ENCODE measurements around the gene TBC1D9. TPM values are rescaled to one million over a fixed set of nuclear protein-coding genes. Genes with fewer than 3 reads are reported as not detected.

TBC1D9 gene
- total RNA-seq, 2 experiments from 2014 or later, result 1.0 to 13.0 TPM

DNA sequence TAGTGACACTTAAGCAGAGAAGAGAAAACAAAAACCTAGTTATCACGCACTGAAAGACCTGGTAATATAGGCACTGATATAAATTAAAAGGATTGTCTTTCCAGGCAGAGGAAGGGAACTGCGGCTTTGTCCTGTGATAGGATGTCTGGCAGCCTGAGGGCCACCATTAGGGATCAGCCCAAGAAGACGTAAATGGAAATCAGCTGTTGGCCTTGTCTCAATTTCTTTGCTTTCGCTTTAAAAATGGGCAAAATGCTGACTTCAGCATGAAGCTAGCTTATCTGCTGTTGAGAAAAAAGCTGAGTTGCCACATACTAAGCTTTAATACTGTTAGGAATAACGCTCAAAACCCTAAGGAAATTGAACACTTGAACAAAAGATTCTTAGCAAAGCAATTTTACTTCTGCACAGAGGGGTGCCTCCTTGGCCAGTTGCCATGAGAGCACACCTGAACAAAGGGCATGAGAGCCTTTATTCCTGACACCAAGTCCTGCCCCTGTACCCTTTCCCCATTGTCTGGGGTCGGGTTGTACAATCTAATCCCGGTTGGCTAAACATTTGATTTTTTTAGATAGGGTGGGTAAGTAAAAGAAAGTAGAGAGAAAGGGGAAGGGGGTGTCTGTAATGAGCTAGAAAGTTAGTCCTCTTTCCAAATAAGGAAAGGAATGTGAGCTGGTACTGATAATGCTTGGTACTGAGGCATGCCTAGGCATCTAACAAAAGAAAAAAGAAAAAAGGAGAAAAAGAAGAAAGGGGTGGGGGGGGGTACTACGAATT, 102.3 kb downstream of the TBC1D9 start:
- H3K27ac ChIP-seq (ENCODE audit: low read depth, low read length, poor library complexity, severe bottlenecking), result no peak overlapping the region
- no peak overlapping the region for H3K4me2 ChIP-seq (ENCODE audit: low read length)
- peaks cover 15% of the 10 kb centered on the region for H3K36me3 ChIP-seq (ENCODE audit: insufficient read depth, low read length)
- H3K4me1 ChIP-seq (ENCODE audit: insufficient read depth, low read length, poor library complexity, severe bottlenecking), result no peaks in the 10 kb centered on the region
- BruUV-seq (replicated peaks), result no TSS peak
- no peak overlapping the region for H2AFZ ChIP-seq (ENCODE audit: low read length)
- no peaks in the 10 kb centered on the region for H3K9me2 ChIP-seq (ENCODE audit: insufficient read depth, low read length)
- ChIA-PET CTCF (ENCODE audit: unreplicated experiment) (no interaction called here), POLR2A (interaction anchor here (0.6 to 1.2 kb wide), 7 partner anchors 10 to 448 kb away, joined by 3 to 5 read pairs (median 4); no protein-coding TSS in a partner anchor)
- no peak overlapping the region for H3K4me3 ChIP-seq (ENCODE audit: low read depth, low read length, poor library complexity, severe bottlenecking)
- intact Hi-C loops (cut with micrococcal nuclease; ENCODE audit: unreplicated experiment), result no loop called here
- TF ChIP-seq EZH2phosphoT487 (IDR thresholded peaks at IDR 0.05; ENCODE audit: borderline replicate concordance, low read depth, low read length) (no peak), CTCF (conservative IDR thresholded peaks at IDR 0.05; ENCODE audit: low read length) (no peak)
- H3K9me3 ChIP-seq (ENCODE audit: low read length), result no peaks in the 10 kb centered on the region
- no peaks in the 10 kb centered on the region for H3K79me2 ChIP-seq (ENCODE audit: insufficient read depth, low read depth, low read length)
- DNase-seq (ENCODE audit: low spot score), result no peak
- no peaks in the 10 kb centered on the region for H4K20me1 ChIP-seq (ENCODE audit: insufficient read depth, low read length)

- no peak overlapping the region for H3K4me3 ChIP-seq (ENCODE audit: low read depth, low read length, poor library complexity, severe bottlenecking)
- ChIA-PET CTCF (ENCODE audit: unreplicated experiment) (interaction anchor here (0.9 kb wide), 1 partner anchor 24 kb away, joined by 3 read pairs; no protein-coding TSS in a partner anchor), POLR2A (no interaction called here)
- H3K4me1 ChIP-seq (ENCODE audit: insufficient read depth, low read length, poor library complexity, severe bottlenecking), result no peaks in the 10 kb centered on the region
- TF ChIP-seq CTCF (conservative IDR thresholded peaks at IDR 0.05; ENCODE audit: low read length) (no peak), EZH2phosphoT487 (IDR thresholded peaks at IDR 0.05; ENCODE audit: borderline replicate concordance, low read depth, low read length) (no peak)
- no peak for DNase-seq (ENCODE audit: low spot score)
- no peak overlapping the region for H2AFZ ChIP-seq (ENCODE audit: low read length)
- no peaks in the 10 kb centered on the region for H3K79me2 ChIP-seq (ENCODE audit: insufficient read depth, low read depth, low read length)
- no peak overlapping the region for H3K27ac ChIP-seq (ENCODE audit: low read depth, low read length, poor library complexity, severe bottlenecking)
- no peaks in the 10 kb centered on the region for H3K9me2 ChIP-seq (ENCODE audit: insufficient read depth, low read length)
- H4K20me1 ChIP-seq (ENCODE audit: insufficient read depth, low read length), result no peaks in the 10 kb centered on the region
- no peaks in the 10 kb centered on the region for H3K9me3 ChIP-seq (ENCODE audit: low read length)
- peaks cover 12% of the 10 kb centered on the region; the same call in 1 of the 2 replicates for H3K36me3 ChIP-seq (ENCODE audit: insufficient read depth, low read length)
- intact Hi-C loops (cut with micrococcal nuclease; ENCODE audit: unreplicated experiment), result no loop called here
- no TSS peak for BruUV-seq (replicated peaks)
- H3K4me2 ChIP-seq (ENCODE audit: low read length), result no peak overlapping the region
These were observed 103.6 kb downstream of the TBC1D9 start for GRCh38 chr4:140652601-140653000.

DNA sequence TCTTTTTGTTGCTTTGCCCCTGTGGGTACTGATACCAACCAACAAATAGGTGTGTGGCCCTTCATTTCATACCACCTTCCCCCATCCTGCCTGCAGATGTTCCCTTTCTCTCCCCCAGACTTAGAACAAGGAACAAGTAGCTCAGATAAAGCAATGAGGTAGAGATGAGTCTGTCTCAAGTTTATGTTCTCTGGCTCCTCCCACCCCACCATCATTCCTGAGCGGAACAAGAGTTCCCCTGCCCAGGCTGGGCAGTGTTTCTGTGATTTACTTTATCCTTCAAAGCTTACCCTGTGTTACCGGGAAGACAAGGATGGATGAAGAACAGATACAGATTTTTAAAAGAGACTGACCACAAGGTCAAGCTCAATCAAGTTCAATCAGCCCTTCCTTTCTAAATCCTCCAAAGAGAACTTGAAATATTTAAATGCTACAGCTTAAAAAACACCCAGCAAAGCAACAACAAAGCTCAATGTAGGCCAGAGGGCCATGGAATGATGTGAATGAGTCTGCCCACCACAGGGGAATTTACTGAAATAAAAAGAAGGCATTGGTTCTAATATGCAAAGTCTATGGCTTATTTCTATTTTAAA, 107.4 kb downstream of the TBC1D9 start:
- Histone ChIP-seq H3K4me2 (ENCODE audit: low read length) (no peak overlapping the region), H3K27ac (ENCODE audit: low read depth, low read length, poor library complexity, severe bottlenecking) (no peak overlapping the region), H3K36me3 (ENCODE audit: insufficient read depth, low read length) (peaks cover 3% of the 10 kb centered on the region; the same call in 1 of the 2 replicates), H3K9me3 (ENCODE audit: low read length) (no peaks in the 10 kb centered on the region), H3K9me2 (ENCODE audit: insufficient read depth, low read length) (no peaks in the 10 kb centered on the region), H3K79me2 (ENCODE audit: insufficient read depth, low read depth, low read length) (no peaks in the 10 kb centered on the region), H4K20me1 (ENCODE audit: insufficient read depth, low read length) (no peaks in the 10 kb centered on the region), H3K4me1 (ENCODE audit: insufficient read depth, low read length, poor library complexity, severe bottlenecking) (no peaks in the 10 kb centered on the region), H3K4me3 (ENCODE audit: low read depth, low read length, poor library complexity, severe bottlenecking) (no peak overlapping the region), H2AFZ (ENCODE audit: low read length) (no peak overlapping the region)
- ChIA-PET POLR2A (interaction anchor here (0.6 to 1.4 kb wide), 3 partner anchors 13 to 508 kb away, joined by 3 to 4 read pairs (median 4); no protein-coding TSS in a partner anchor), CTCF (ENCODE audit: unreplicated experiment) (no interaction called here)
- no peak for TF ChIP-seq CTCF (conservative IDR thresholded peaks at IDR 0.05; ENCODE audit: low read length)
- TF ChIP-seq EZH2phosphoT487 (IDR thresholded peaks at IDR 0.05; ENCODE audit: borderline replicate concordance, low read depth, low read length), result no peak
- intact Hi-C loops (cut with micrococcal nuclease; ENCODE audit: unreplicated experiment), result no loop called here
- no peak for DNase-seq (ENCODE audit: low spot score)
- no TSS peak for BruUV-seq (replicated peaks)
